Measurements from ENCODE around the gene PRKCA.

- TF ChIP-seq CTCF (IDR thresholded peaks at IDR 0.05) (no peak), POLR2A (IDR thresholded peaks at IDR 0.05) (no peak), POLR2AphosphoS5 (IDR thresholded peaks at IDR 0.05) (no peak), EP300 (IDR thresholded peaks at IDR 0.05) (no peak)
Measured at GRCh38 chr17:66698270-66698669, 395.9 kb downstream of the PRKCA start.

Data from gastroesophageal sphincter (tissue), 3 donors.